HG02759 (cell line): Measurements from ENCODE around the gene ANXA3.

Source experiments
- ATAC-seq: cut with Tn5 transposase; IDR thresholded peaks from one replicate; pipeline ENCODE4 v1.9.1; 2021; ENCODE audit warnings: mild to moderate bottlenecking, moderate library complexity; ENCODE audit not compliant: unreplicated experiment

The ANXA3 gene

GRCh38 chr4:78608684-78609083 lies 57.1 kb downstream of the ANXA3 start:
- no peak for ATAC-seq

GRCh38 chr4:78609580-78609979 lies 58.0 kb downstream of the ANXA3 start:
- no peak for ATAC-seq

- ATAC-seq, result peak; percentile 20
These were observed 59.1 kb downstream of the ANXA3 start for GRCh38 chr4:78610546-78611214.

- no peak for ATAC-seq
These were observed 59.6 kb downstream of the ANXA3 start for GRCh38 chr4:78611215-78611558.

GRCh38 chr4:78612398-78613178 lies 61.0 kb downstream of the ANXA3 start:
- ATAC-seq, result no peak

GRCh38 chr4:78613522-78614321 lies 62.2 kb downstream of the ANXA3 start:
- peak; percentile 84 for ATAC-seq

GRCh38 chr4:78616046-78616498 lies 64.5 kb downstream of the ANXA3 start:
- no peak for ATAC-seq

GRCh38 chr4:78618436-78618835 lies 66.9 kb downstream of the ANXA3 start:
- no peak for ATAC-seq

- no peak for ATAC-seq
These were observed 69.8 kb downstream of the ANXA3 start for GRCh38 chr4:78621395-78621794.

GRCh38 chr4:78622253-78622979 lies 70.8 kb downstream of the ANXA3 start:
- ATAC-seq, result no peak

GRCh38 chr4:78624048-78624447 lies 72.5 kb downstream of the ANXA3 start:
- no peak for ATAC-seq

GRCh38 chr4:78625073-78625472 lies 73.5 kb downstream of the ANXA3 start:
- ATAC-seq, result peak; percentile 36

- no peak for ATAC-seq
These were observed 75.7 kb downstream of the ANXA3 start for GRCh38 chr4:78627046-78627965.

GRCh38 chr4:78627966-78628678 lies 76.6 kb downstream of the ANXA3 start:
- ATAC-seq, result no peak

- ATAC-seq, result peak; percentile 29
These were observed 78.5 kb downstream of the ANXA3 start for GRCh38 chr4:78629991-78630541.

GRCh38 chr4:78630615-78631014 lies 79.0 kb downstream of the ANXA3 start:
- ATAC-seq, result no peak

GRCh38 chr4:78634011-78634664 lies 82.6 kb downstream of the ANXA3 start:
- no peak for ATAC-seq
